ENCODE data around the gene ADNP2. TPM values are rescaled to one million over a fixed set of nuclear protein-coding genes. Genes with fewer than 3 reads are reported as not detected.
"Not testable (repeated sequence)": the region's sequence is repeated elsewhere in the genome, so short reads cannot be mapped to it uniquely, and the experiment has no call there.

Gene ADNP2
- total RNA-seq, 1 donor from 2014 or later, result 14.6 TPM

DNA sequence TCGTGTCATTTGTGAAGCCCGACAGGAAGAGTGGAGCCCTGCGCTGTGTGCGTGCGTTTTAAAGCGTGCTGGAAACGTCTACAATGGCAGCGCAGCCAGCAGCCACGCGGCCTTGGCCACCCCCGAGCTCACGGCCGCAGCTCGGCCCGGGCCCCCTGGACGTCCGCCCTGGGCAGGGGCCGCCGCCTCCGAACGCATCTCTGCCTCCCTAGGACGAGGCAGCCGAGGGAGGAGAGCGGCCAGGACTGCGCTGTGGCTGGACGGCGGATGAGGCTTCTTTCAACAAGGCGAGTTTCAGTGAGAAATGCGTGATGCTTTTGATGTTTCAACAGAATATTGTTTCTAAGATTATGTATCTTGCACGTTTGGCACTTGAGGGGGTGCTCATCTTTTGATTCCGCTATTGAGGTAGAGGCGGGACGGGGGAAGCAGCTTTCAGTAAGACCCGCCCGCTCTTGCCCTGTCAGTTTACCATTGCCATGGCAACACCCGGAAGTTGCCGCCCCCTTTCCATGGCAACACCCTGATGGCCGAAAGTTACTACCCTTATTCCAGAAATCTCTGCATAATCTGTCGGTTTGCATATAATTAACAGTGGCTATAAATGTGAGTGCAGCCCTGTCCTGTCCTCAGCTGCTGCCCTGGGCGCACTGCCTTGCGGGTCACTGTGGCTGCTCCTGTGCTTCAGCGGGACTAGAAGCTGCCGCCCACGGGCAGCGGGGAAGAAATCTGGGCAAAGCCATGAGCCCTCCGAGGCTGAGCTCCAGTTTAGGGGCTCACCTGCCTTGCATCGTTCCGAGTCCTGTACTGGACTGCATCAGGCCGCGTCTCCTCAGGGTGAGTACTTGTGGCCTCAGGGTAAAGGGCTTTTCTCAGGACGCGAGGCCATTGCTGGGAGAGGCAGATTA lies 38.6 kb downstream of the ADNP2 start:
- DNase-seq, result peak; percentile 80

GRCh38 chr18:80148326-80149199 lies 39.5 kb downstream of the ADNP2 start:
- DNase-seq, result no peak

DNA sequence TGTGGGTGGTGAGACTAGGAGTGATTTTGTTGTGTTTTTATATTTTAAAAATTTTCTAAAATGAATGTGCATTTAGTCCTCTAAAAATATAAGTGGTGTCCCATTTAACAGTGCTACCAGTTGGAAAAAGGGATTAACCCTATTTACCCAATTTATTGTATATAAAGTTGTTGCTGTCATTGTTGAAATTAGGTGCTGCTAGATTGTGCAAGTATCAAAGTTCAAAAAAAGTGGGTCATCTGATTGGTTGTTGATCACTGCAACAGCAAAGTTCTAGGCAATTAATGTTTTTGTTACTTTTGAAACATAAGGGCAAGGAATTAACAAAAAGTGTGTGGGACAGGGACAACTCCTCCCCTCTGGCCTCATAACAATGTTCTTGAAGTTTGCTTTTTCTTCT lies 40.6 kb downstream of the ADNP2 start:
- no peak for DNase-seq

GRCh38 chr18:80154293-80154692 lies 45.2 kb downstream of the ADNP2 start:
- DNase-seq, result peak; percentile 53

GRCh38 chr18:80157708-80158343 lies 48.8 kb downstream of the ADNP2 start:
- DNase-seq, result peak; percentile 92

- DNase-seq, result no peak
Observed at GRCh38 chr18:80158365-80158764, 49.3 kb downstream of the ADNP2 start.

- peak; percentile 70 for DNase-seq
Observed at GRCh38 chr18:80159713-80160636, 50.9 kb downstream of the ADNP2 start.

- no peak for DNase-seq
Observed at GRCh38 chr18:80161781-80162417, 52.8 kb downstream of the ADNP2 start.

DNA sequence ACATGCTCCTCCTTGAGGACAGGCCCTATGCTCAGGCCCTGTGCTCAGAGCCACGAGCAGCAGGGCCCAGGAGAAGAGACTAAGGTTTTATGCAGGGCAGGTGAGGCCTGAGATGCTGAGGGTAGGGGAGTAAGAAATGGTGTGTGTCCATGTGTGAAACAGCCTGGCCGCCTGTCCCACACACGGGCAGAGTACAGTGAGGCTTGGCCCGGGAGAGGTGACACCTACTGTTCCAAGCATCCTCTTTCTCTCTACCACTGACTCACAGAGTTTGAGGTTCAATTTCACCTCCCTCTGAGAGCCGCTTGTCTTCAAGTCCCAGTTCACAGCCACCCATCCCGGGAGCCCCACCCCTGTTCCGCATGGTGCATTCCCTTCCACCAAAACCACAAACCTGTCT lies 54.1 kb downstream of the ADNP2 start:
- DNase-seq, result no peak

GRCh38 chr18:80164727-80165355 lies 55.8 kb downstream of the ADNP2 start:
- DNase-seq, result not testable (repeated sequence)

DNA sequence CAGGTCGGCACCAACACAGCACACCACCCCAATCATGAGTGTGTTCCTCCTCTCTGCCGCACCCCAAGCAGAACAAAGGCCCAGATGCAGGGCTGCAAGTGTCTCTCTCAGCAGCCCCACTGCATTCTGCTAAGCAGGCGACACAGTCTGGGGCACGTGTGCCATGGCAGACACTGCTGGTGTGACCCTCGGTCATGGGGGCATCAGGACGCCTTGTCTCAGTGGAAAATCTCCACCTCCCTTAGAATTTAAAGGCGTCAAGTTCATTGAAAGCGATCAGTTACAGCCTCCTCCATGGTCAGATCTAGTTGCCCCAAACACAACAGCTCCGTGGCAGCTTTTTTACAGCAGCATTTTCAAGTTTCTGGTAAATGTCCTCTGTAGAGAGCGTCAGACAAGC lies 57.2 kb downstream of the ADNP2 start:
- DNase-seq, result no peak

DNA sequence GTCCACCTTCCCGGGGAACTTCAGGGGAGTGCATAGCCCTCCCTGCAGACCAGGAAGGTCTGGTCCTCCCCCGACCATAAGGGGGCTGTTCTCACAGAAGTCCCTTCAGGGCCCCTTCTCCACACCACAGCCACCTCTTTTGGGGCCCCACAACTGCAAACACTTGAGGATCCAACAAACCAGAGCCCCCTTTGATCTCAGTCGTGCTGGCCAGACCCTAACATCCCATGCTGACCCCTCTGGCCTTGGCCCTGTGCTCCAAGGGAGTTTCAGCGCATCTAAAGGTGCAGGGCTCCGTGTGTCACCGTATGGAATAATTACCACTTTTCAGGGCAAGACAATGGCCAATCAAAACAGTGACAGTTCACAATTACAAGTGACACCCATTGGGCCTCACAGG lies 57.7 kb downstream of the ADNP2 start:
- DNase-seq, result no peak

DNA sequence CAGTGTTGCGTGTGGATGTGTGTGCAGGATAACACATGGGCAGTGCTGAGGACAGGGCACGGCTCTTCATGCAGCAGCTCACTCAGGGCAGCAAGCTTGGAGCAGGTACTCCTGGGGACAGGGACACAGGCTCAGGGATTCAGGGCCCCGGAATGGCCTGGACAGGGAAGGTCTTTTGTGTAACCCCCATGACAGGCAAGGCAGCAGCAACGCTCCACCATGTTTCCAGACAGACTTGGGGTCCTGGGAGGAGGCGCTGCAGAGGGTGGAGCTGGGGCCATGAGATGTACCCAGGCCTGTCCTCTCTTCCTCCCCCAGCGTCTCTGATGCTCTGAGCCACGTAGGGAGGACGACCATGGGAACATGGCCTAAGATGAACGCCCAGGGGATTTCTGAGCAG lies 58.3 kb downstream of the ADNP2 start:
- DNase-seq, result no peak

GRCh38 chr18:80167931-80168330 lies 58.9 kb downstream of the ADNP2 start:
- no peak for DNase-seq

- DNase-seq, result no peak
Observed at GRCh38 chr18:80168346-80168745, 59.3 kb downstream of the ADNP2 start.

DNA sequence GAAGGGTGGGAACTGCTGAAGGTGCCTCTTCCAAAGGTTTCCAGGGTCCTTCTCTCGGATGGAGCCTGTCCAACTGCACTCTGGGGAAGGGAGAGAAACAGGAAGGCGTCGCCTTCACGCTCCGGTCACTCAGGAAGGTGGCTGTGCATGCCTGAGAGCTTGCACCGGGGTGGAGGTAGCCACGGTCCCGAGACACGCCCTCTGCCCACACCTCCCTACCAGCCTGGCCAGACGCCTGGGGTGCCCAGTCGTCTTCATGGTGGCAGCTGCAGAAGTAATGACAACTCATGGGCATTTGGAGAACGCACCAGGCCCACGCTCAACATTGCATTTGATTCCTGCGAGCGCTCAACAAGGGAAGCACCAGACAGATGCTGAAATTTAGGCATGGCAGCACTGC lies 59.9 kb downstream of the ADNP2 start:
- DNase-seq, result no peak

- DNase-seq, result no peak
Observed at GRCh38 chr18:80169607-80170006, 60.5 kb downstream of the ADNP2 start.

- no peak for DNase-seq
Observed at GRCh38 chr18:80170395-80171053, 61.5 kb downstream of the ADNP2 start.

GRCh38 chr18:80171054-80171872 lies 62.2 kb downstream of the ADNP2 start:
- peak; percentile 61 for DNase-seq

Measured in dermis blood vessel endothelial cell (primary cell).